ENCODE measurements around the gene SMAD2.

SMAD2 gene

DNA sequence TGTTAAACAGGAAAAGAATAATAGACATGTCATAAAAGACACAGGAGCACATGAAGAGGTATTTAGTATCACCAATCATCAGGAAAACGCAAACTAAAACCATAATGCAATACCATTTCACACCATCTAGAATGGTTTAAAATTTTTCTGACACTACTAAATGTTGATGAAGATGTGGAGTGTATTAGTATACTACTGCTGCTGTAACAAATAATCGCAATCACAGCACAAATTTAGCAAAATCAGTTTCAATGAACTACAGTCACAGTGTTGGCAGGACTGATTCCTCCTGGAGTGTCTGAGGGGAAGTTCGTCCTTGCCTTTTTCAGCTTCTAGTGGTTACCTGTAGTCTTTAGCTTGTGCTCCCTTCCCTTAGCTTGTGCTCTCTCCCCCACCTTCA, 24.1 kb downstream of the SMAD2 start:
- Histone ChIP-seq H3K36me3 (ENCODE audit: control insufficient read depth, insufficient read depth, low read length) (no peaks in the 10 kb centered on the region), H3K9me3 (ENCODE audit: control insufficient read depth, low read length) (no peaks in the 10 kb centered on the region), H3K27me3 (ENCODE audit: control insufficient read depth, insufficient read depth, low read length) (no peaks in the 10 kb centered on the region), H3K4me3 (ENCODE audit: low read depth, low read length) (no peak overlapping the region), H3K4me2 (ENCODE audit: low read length) (no peak overlapping the region), H3K4me1 (peaks cover 4% of the 10 kb centered on the region), H3K79me2 (peaks cover 63% of the 10 kb centered on the region), H3K9ac (no peak overlapping the region), H3K27ac (no peak overlapping the region), H2AFZ (no peak overlapping the region)
- TF ChIP-seq, protein P1, sequence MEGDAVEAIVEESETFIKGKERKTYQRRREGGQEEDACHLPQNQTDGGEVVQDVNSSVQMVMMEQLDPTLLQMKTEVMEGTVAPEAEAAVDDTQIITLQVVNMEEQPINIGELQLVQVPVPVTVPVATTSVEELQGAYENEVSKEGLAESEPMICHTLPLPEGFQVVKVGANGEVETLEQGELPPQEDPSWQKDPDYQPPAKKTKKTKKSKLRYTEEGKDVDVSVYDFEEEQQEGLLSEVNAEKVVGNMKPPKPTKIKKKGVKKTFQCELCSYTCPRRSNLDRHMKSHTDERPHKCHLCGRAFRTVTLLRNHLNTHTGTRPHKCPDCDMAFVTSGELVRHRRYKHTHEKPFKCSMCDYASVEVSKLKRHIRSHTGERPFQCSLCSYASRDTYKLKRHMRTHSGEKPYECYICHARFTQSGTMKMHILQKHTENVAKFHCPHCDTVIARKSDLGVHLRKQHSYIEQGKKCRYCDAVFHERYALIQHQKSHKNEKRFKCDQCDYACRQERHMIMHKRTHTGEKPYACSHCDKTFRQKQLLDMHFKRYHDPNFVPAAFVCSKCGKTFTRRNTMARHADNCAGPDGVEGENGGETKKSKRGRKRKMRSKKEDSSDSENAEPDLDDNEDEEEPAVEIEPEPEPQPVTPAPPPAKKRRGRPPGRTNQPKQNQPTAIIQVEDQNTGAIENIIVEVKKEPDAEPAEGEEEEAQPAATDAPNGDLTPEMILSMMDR (IDR thresholded peaks at IDR 0.05) = no peak

DNA sequence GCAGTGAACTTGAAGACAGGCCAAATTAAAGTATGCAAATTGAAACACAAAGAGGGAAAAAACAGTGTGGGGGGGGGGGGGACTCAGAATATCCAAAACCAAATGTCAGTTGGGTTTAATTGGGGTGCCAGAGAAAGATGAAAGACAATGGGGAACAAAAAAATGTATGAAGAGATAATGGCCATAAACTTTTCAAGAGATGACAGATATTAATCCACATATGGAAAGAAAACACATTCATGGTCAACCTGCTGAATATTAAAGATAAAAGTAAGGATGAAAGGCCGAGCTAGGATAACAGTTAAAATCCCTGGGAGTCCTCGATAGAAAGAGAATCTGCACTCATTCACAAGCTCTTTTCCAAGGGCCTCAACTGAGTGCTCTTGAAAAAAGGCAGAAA, 26.6 kb downstream of the SMAD2 start:
- Histone ChIP-seq H2AFZ (no peak overlapping the region), H3K4me2 (ENCODE audit: low read length) (no peak overlapping the region), H3K9ac (no peak overlapping the region), H3K36me3 (ENCODE audit: control insufficient read depth, insufficient read depth, low read length) (no peaks in the 10 kb centered on the region), H3K9me3 (ENCODE audit: control insufficient read depth, low read length) (no peaks in the 10 kb centered on the region), H3K4me3 (ENCODE audit: low read depth, low read length) (no peak overlapping the region), H3K27me3 (ENCODE audit: control insufficient read depth, insufficient read depth, low read length) (no peaks in the 10 kb centered on the region), H3K27ac (no peak overlapping the region), H3K79me2 (peaks cover 58% of the 10 kb centered on the region), H3K4me1 (peaks cover 11% of the 10 kb centered on the region)
- TF ChIP-seq, protein P1 (IDR thresholded peaks at IDR 0.05) = no peak

DNA sequence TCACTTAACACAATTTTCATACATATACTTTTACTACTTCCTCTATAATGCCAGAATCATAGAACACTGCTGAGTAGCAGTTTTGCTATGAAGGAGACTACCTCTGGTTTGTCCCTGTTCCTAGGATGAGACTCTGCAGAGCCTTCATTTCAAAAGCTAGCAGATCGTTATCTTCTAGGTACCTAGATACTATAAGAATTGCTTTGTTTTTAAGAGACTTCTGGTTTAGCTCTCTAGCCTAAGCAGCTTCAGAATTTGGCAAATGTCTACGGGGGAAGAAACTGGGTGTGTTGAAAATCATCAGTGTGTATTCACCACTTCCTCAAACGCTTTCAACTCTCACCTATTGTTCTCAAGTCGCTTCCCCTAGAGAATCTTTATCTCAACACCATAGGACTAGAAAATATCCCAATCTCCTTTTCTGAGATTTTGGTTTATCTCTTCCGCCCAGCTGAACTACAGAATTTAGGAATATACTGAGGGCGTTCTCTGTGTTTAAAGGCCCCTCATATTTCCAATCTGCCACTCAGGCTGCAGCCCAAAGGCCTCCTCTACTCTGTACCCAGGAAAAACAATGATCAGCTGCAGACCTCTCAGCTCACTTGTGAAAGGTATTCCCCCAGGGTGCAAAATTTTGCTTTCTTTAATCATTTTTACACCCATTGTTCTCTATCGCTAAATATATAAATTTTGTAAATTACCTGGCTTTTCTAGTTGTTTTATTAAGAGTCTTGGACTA, 28.7 kb downstream of the SMAD2 start:
- H3K36me3 ChIP-seq (ENCODE audit: control insufficient read depth, insufficient read depth, low read length) = no peaks in the 10 kb centered on the region
- TF ChIP-seq, protein P1 (IDR thresholded peaks at IDR 0.05) = no peak
- H3K79me2 ChIP-seq = peaks cover 56% of the 10 kb centered on the region
- H3K27ac ChIP-seq = no peak overlapping the region
- no peak overlapping the region for H2AFZ ChIP-seq
- H3K9ac ChIP-seq = no peak overlapping the region
- H3K4me2 ChIP-seq (ENCODE audit: low read length) = peak overlapping the region; percentile 9
- peaks cover 12% of the 10 kb centered on the region for H3K4me1 ChIP-seq
- no peaks in the 10 kb centered on the region for H3K9me3 ChIP-seq (ENCODE audit: control insufficient read depth, low read length)
- H3K4me3 ChIP-seq (ENCODE audit: low read depth, low read length) = no peak overlapping the region
- no peaks in the 10 kb centered on the region for H3K27me3 ChIP-seq (ENCODE audit: control insufficient read depth, insufficient read depth, low read length)

DNA sequence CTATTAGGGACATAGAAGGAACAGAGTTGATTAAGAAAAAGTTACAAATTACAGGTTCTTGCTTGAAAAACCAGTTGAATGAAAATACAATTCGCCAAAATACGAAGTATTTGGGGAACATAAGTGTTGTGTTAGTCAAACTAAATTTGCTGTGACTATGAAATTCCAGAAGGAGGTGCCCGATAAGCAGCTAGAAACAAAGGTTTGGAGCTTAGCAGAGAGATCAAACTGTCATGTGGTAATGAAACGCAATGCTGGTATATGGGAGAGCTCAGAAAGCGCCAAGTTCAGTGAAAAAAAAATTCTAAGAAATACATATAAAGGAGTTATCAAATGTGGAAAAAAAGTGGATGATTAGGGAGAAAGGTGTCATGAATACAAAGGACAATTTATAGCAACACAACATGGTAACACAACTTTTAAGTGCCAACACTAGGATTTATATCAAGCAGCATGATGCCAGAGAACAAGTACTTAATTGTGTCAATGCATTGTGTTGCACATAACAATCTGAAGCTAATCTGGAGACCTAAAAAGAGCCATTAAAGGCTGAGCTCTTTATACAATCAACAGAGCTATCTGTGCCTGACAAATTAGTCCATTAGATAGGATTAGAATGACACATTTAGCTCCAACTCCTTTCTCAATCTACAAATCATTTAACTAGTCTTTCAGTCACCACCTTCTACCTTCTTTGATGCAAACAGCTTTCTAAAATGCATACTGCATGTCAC, 31.2 kb downstream of the SMAD2 start:
- H3K79me2 ChIP-seq = peaks cover 42% of the 10 kb centered on the region
- no peaks in the 10 kb centered on the region for H3K27me3 ChIP-seq (ENCODE audit: control insufficient read depth, insufficient read depth, low read length)
- no peaks in the 10 kb centered on the region for H3K9me3 ChIP-seq (ENCODE audit: control insufficient read depth, low read length)
- H3K4me1 ChIP-seq = peaks cover 12% of the 10 kb centered on the region
- no peak overlapping the region for H2AFZ ChIP-seq
- H3K27ac ChIP-seq = no peak overlapping the region
- TF ChIP-seq, protein P1 (IDR thresholded peaks at IDR 0.05) = peak; percentile 9
- H3K4me2 ChIP-seq (ENCODE audit: low read length) = no peak overlapping the region
- no peak overlapping the region for H3K4me3 ChIP-seq (ENCODE audit: low read depth, low read length)
- no peaks in the 10 kb centered on the region for H3K36me3 ChIP-seq (ENCODE audit: control insufficient read depth, insufficient read depth, low read length)
- H3K9ac ChIP-seq = no peak overlapping the region
